Hepatocyte (in vitro differentiated cells): ENCODE measurements around the gene IL31RA. TPM values are rescaled to one million over a fixed set of nuclear protein-coding genes. Genes with fewer than 3 reads are reported as not detected.

ENCODE experiments used
- DNase-seq: peaks from one replicate; pipeline ENCODE4 v3.0.0-alpha.2; 2016; ENCODE audit warnings: low spot score
- H2AFZ ChIP-seq: fragments of 200-600 bp; sonication (generic); 2 replicates; pipeline ENCODE4 v1.6.0; 2016; ENCODE audit warnings: antibody characterized with exemption, mild to moderate bottlenecking
- H3K27ac ChIP-seq: fragments of 200-600 bp; sonication (generic); 2 replicates; pipeline ENCODE4 v1.5.1; 2016; ENCODE audit warnings: mild to moderate bottlenecking
- H3K27me3 ChIP-seq: fragments of 200-600 bp; sonication (generic); 2 replicates; pipeline ENCODE4 v1.6.1; 2016
- H3K36me3 ChIP-seq: fragments of 200-600 bp; sonication (generic); replicated peaks from 2 replicates; pipeline ENCODE4 v1.5.1; 2016; ENCODE audit warnings: low read depth; ENCODE audit not compliant: insufficient read depth
- H3K4me1 ChIP-seq: fragments of 200-600 bp; sonication (generic); 2 replicates; pipeline ENCODE4 v1.5.1; 2016; ENCODE audit warnings: mild to moderate bottlenecking, moderate library complexity; ENCODE audit not compliant: insufficient read depth
- H3K4me2 ChIP-seq: fragments of 200-600 bp; sonication (generic); 2 replicates; pipeline ENCODE4 v1.6.0; 2016
- H3K4me3 ChIP-seq: fragments of 200-600 bp; sonication (generic); 2 replicates; pipeline ENCODE4 v1.5.1; 2016; ENCODE audit warnings: mild to moderate bottlenecking
- H3K79me2 ChIP-seq: fragments of 200-600 bp; sonication (generic); 2 replicates; pipeline ENCODE4 v1.6.0; 2017; ENCODE audit warnings: mild to moderate bottlenecking
- H3K9me2 ChIP-seq: fragments of 200-600 bp; sonication (generic); replicated peaks from 2 replicates; pipeline ENCODE4 v1.6.0; 2017; ENCODE audit warnings: mild to moderate bottlenecking; ENCODE audit not compliant: insufficient read depth
- H3K9me3 ChIP-seq: fragments of 200-600 bp; sonication (generic); 2 replicates; pipeline ENCODE4 v1.5.1; 2016; ENCODE audit warnings: low read depth, mild to moderate bottlenecking
- H4K20me1 ChIP-seq: fragments of 200-600 bp; sonication (generic); 2 replicates; pipeline ENCODE4 v1.6.0; 2016; ENCODE audit warnings: mild to moderate bottlenecking; ENCODE audit not compliant: insufficient read depth, poor library complexity, severe bottlenecking
- EZH2 ChIP-seq: fragments of 200-600 bp; sonication (generic); IDR thresholded peaks from 2 replicates; pipeline ENCODE4 v1.6.1; 2016; ENCODE audit warnings: antibody characterized with exemption, mild to moderate bottlenecking, borderline replicate concordance
- EZH2phosphoT487 ChIP-seq: fragments of 200-600 bp; sonication (generic); IDR thresholded peaks from one replicate; pipeline ENCODE4 v1.6.1; 2018; ENCODE audit warnings: antibody characterized with exemption, mild to moderate bottlenecking, low read depth, moderate library complexity; ENCODE audit not compliant: unreplicated experiment, severe bottlenecking
- WGBS: methylation state at CpG from one replicate; pipeline ENCODE4 v1.1.6; 2016; ENCODE audit warnings: low lambda C conversion rate; ENCODE audit errors: missing lambda C conversion rate; 5-methylcytosine and 5-hydroxymethylcytosine counted together
- polyA plus RNA-seq: library from polyadenylated mRNA; unstranded; fragments of >200 nt; fragmentation: Nextera tagmentation; extraction: Ambion mirVana; gene quantifications from 2 replicates; pipeline ENCODE4 v1.2.1, GENCODE V29; 2016
- total RNA-seq: library from RNA; depleted of rRNA; stranded (reverse); fragments of >200 nt; gene quantifications from 2 replicates; pipeline ENCODE4 v1.2.3, GENCODE V29; 2014
- TF ChIP-seq, protein P1 (sequence below): fragments of 200-600 bp; sonication (generic); IDR thresholded peaks from 2 replicates; pipeline ENCODE4 v1.5.1; 2016; ENCODE audit warnings: antibody characterized with exemption, mild to moderate bottlenecking; ENCODE audit not compliant: poor library complexity

Gene IL31RA
- total and polyA plus RNA-seq, 2 experiments from 2014 or later: 0.53 to 0.93 TPM

DNA sequence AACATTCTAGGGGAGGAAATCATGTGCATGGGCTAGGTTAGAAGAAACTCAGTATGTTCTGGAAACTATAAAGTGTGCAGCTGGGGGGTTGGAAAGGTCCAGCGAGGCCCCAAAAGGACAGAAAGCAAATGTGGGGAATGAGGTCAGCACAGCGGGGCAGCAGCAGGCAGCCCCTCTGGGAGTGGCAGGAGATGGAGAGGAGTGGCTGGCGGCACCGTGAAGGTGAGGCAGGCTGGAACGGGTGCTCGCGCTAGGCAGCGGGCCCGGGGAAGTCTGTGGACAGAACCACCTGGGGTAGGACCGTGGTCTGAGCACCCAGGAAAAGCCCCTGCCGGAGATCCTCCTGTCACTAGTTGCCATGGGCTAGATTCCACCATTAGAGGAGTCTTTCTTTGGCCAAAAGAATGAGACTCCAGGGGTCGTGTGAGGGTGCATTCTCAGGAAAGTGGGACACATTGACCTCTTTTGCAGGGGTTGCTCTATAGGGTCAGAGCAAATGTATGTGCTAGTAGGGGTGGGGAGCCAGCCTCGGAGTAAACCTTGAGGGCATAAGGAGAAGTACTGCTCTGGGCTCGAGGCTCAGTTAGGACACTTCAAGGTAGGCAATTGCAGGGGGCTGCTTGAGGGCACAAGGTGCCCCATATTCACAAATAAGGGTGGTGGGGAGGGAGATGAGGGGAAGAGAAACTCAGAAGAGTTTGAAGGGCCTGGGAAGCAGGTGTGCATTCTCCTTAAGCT, 82.4 kb downstream of the IL31RA start:
- Histone ChIP-seq H2AFZ (no peak overlapping the region), H3K4me1 (peaks cover 19% of the 10 kb centered on the region), H4K20me1 (no peaks in the 10 kb centered on the region), H3K36me3 (no peaks in the 10 kb centered on the region), H3K4me3 (no peak overlapping the region), H3K27me3 (no peaks in the 10 kb centered on the region), H3K9me2 (no peaks in the 10 kb centered on the region), H3K27ac (peak overlapping the region; percentile 93), H3K9me3 (no peaks in the 10 kb centered on the region), H3K4me2 (no peak overlapping the region), H3K79me2 (no peaks in the 10 kb centered on the region)
- TF ChIP-seq, protein P1, sequence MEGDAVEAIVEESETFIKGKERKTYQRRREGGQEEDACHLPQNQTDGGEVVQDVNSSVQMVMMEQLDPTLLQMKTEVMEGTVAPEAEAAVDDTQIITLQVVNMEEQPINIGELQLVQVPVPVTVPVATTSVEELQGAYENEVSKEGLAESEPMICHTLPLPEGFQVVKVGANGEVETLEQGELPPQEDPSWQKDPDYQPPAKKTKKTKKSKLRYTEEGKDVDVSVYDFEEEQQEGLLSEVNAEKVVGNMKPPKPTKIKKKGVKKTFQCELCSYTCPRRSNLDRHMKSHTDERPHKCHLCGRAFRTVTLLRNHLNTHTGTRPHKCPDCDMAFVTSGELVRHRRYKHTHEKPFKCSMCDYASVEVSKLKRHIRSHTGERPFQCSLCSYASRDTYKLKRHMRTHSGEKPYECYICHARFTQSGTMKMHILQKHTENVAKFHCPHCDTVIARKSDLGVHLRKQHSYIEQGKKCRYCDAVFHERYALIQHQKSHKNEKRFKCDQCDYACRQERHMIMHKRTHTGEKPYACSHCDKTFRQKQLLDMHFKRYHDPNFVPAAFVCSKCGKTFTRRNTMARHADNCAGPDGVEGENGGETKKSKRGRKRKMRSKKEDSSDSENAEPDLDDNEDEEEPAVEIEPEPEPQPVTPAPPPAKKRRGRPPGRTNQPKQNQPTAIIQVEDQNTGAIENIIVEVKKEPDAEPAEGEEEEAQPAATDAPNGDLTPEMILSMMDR: no peak
- TF ChIP-seq EZH2phosphoT487 (no peak), EZH2 (no peak)
- no peak for DNase-seq
- WGBS: 93% methylated on average over 14 of the region's 14 CpGs

DNA sequence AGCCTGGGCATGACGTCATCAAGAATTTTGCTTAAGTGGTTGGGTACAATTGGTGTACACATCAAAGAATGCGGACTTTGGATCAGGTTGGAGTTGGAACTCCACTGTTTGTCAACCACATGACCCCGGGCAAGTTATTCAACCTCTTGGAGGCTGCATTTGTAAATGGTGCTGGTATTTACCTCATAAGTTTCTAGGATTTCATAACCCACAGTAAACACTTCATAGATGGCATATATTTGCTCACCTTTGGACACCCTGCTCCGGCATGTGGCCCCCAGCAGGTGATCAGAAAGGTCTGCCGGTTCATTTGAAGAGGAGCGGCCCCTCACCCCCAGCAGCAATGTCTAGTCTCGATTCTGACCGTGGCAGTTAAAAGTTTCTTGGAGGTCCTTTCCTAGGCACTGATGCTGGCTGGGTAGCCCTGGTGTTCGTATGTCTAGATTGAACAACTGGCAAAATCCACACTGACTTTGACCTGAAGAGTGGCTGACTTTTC, 83.0 kb downstream of the IL31RA start:
- Histone ChIP-seq H3K27me3 (no peaks in the 10 kb centered on the region), H3K79me2 (no peaks in the 10 kb centered on the region), H3K9me2 (no peaks in the 10 kb centered on the region), H3K9me3 (no peaks in the 10 kb centered on the region), H3K27ac (peak overlapping the region; percentile 93), H3K36me3 (no peaks in the 10 kb centered on the region), H3K4me2 (peak overlapping the region; percentile 9), H4K20me1 (no peaks in the 10 kb centered on the region), H2AFZ (no peak overlapping the region), H3K4me1 (peaks cover 19% of the 10 kb centered on the region), H3K4me3 (no peak overlapping the region)
- DNase-seq: peak; percentile 93
- no peak for TF ChIP-seq EZH2
- TF ChIP-seq, protein P1: no peak
- TF ChIP-seq EZH2phosphoT487: no peak
- WGBS: 60% methylated on average over 9 of the region's 9 CpGs

DNA sequence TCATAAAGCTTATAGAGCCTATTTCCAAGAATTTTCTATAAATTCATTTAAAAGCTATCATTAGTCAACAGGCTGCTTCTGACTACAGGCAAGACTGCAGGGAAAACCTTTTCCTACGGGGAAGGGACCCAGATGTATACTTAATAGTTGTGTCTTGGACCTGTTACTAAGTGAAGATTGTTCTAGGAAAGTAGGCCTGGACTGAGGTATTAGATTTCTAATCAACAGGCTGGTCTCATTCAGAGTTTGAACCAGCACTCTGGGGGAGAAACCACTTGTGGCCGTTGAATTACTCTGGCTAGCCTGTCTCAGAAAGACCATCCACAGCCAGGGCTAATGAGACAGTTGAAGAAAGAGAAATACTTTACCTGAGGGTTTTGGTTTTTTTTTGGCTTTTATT, 83.6 kb downstream of the IL31RA start:
- no peak for TF ChIP-seq EZH2
- Histone ChIP-seq H3K36me3 (no peaks in the 10 kb centered on the region), H3K4me2 (peak overlapping the region; percentile 9), H3K27me3 (no peaks in the 10 kb centered on the region), H3K4me3 (no peak overlapping the region), H4K20me1 (no peaks in the 10 kb centered on the region), H3K4me1 (peaks cover 19% of the 10 kb centered on the region), H3K27ac (peak overlapping the region; percentile 81), H3K9me3 (no peaks in the 10 kb centered on the region), H3K9me2 (no peaks in the 10 kb centered on the region), H3K79me2 (no peaks in the 10 kb centered on the region), H2AFZ (no peak overlapping the region)
- 68% methylated on average over 2 of the region's 2 CpGs for WGBS
- no peak for DNase-seq

DNA sequence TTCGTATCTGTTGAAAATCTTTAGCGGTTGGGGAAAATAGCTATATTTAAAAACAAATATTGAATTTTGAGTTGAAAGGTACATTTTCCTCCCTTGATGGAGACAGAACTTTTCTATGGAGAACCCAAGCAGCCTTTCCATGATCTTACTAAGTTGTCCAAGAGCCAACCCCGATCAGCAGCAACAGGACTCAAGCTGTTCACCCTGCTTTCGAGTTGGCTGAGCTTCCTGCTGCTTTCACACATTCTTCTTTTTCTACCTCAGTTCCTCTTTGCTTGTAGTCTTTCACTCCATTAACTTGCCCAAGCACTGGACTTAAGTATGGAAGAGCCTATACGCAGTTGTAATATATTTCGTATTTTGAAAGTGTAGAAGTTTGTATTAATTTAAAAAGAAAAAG, 84.2 kb downstream of the IL31RA start:
- TF ChIP-seq, protein P1: no peak
- no peak for TF ChIP-seq EZH2
- no peak for TF ChIP-seq EZH2phosphoT487
- DNase-seq: no peak
- Histone ChIP-seq H3K4me3 (no peak overlapping the region), H3K79me2 (no peaks in the 10 kb centered on the region), H3K4me1 (peaks cover 19% of the 10 kb centered on the region), H3K9me2 (no peaks in the 10 kb centered on the region), H3K4me2 (no peak overlapping the region), H3K9me3 (no peaks in the 10 kb centered on the region), H2AFZ (no peak overlapping the region), H4K20me1 (no peaks in the 10 kb centered on the region), H3K27me3 (no peaks in the 10 kb centered on the region), H3K36me3 (no peaks in the 10 kb centered on the region), H3K27ac (peak overlapping the region; percentile 81)
- WGBS: 99% methylated on average over 6 of the region's 6 CpGs
